HepG2 (cell line): ENCODE measurements around the gene LRRC4C.

Experiments
- BHLHE40 ChIP-seq: IDR thresholded peaks from 2 replicates; pipeline ENCODE4 v1.6.1; 2011; ENCODE audit warnings: low read length, improper control_type of control experiment
- MXI1 ChIP-seq: IDR thresholded peaks from 3 replicates; pipeline ENCODE4 v1.6.1; 2012; ENCODE audit warnings: low read depth, low read length, inconsistent platforms, borderline replicate concordance
- NFYB ChIP-seq: sonication (generic); formaldehyde crosslinking; IDR thresholded peaks from 2 replicates; pipeline ENCODE4 v1.4.0; 2020; ENCODE audit warnings: missing genetic modification reagents
- NR2F1 ChIP-seq, 2 experiments: fragments of 450-650 bp in 1 of 2; formaldehyde crosslinking in 1 of 2; IDR thresholded peaks; 2 replicates each; pipeline versions ENCODE4 v1.5.0 to v1.6.1; 2016 to 2020; ENCODE audit warnings: mild to moderate bottlenecking in 1 of 2, missing compliant biosample characterization in 1 of 2, missing genetic modification reagents in 1 of 2, moderate library complexity in 1 of 2
- POLR2A ChIP-seq, 2 experiments: IDR thresholded peaks; 2 replicates each; pipeline ENCODE4 v1.6.1; 2011; ENCODE audit warnings: low read depth in 2 of 2, low read length in 2 of 2, mild to moderate bottlenecking in 1 of 2, moderate library complexity in 1 of 2; ENCODE audit not compliant: insufficient read depth in 1 of 2
- RBM22 ChIP-seq: fragments of 200-400 bp; formaldehyde crosslinking; optimal IDR thresholded peaks from 2 replicates; pipeline ENCODE3; 2017; ENCODE audit warnings: mild to moderate bottlenecking, low read length, moderate library complexity
- RFXANK ChIP-seq: IDR thresholded peaks from 2 replicates; pipeline ENCODE4 v1.6.1; 2016
- RXRA ChIP-seq: sonication (generic); formaldehyde crosslinking; IDR thresholded peaks from 2 replicates; pipeline ENCODE4 v1.5.1; 2020; ENCODE audit warnings: missing genetic modification reagents
- SMAD3 ChIP-seq: sonication (generic); formaldehyde crosslinking; IDR thresholded peaks from 2 replicates; pipeline ENCODE4 v1.4.0; 2020; ENCODE audit warnings: missing genetic modification reagents
- ZNF329 ChIP-seq: sonication (generic); formaldehyde crosslinking; IDR thresholded peaks from 2 replicates; pipeline ENCODE4 v1.9.0; 2021; ENCODE audit warnings: low read depth, mild to moderate bottlenecking, missing genetic modification reagents
- TF ChIP-seq, protein P1 (sequence below): sonication (generic); formaldehyde crosslinking; IDR thresholded peaks from 2 replicates; pipeline ENCODE4 v1.4.0; 2020; ENCODE audit warnings: missing genetic modification reagents
- TF ChIP-seq, protein P2 (sequence below): sonication (generic); formaldehyde crosslinking; IDR thresholded peaks from 2 replicates; pipeline ENCODE4 v1.8.1; 2023; ENCODE audit warnings: mild to moderate bottlenecking, missing genetic modification reagents
- TF ChIP-seq, protein P3 (sequence below): sonication (generic); formaldehyde crosslinking; IDR thresholded peaks from 2 replicates; pipeline ENCODE4 v1.4.0; 2020; ENCODE audit warnings: missing genetic modification reagents

DNA sequence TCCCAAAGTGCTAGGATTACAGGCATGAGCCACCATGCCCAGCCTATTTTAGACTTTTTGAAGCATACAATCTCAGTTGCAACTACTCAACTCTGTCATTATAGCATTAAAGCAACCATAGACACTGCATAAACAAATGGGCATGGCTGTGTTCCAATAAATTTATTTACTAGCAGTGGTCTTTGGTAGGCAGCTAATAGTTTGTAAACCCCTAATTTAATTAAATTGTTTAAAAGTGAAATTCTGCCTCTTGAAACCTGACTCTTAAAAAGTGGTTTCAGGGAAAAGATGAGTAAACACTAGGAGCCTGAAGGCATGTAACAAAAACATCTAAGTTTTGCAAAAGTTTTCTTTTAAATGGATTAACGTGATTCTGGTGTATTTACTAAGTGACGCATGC lies 1364.5 kb downstream of the LRRC4C start:
- TF ChIP-seq POLR2A (IDR thresholded peaks at IDR 0.05; ENCODE audit: insufficient read depth in 1 of 2, low read depth in 2 of 2, low read length in 2 of 2) (no peak), BHLHE40 (no peak), NFYB (CRISPR knock-in tag) (no peak), RFXANK (no peak), NR2F1 (CRISPR knock-in tag; IDR thresholded peaks at IDR 0.05) (no peak), RBM22 (no peak), MXI1 (no peak), ZNF329 (CRISPR knock-in tag) (no peak), RXRA (CRISPR knock-in tag) (no peak), SMAD3 (CRISPR knock-in tag) (no peak)
- TF ChIP-seq, protein P1, sequence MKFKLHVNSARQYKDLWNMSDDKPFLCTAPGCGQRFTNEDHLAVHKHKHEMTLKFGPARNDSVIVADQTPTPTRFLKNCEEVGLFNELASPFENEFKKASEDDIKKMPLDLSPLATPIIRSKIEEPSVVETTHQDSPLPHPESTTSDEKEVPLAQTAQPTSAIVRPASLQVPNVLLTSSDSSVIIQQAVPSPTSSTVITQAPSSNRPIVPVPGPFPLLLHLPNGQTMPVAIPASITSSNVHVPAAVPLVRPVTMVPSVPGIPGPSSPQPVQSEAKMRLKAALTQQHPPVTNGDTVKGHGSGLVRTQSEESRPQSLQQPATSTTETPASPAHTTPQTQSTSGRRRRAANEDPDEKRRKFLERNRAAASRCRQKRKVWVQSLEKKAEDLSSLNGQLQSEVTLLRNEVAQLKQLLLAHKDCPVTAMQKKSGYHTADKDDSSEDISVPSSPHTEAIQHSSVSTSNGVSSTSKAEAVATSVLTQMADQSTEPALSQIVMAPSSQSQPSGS, result no peak
- TF ChIP-seq, protein P2, sequence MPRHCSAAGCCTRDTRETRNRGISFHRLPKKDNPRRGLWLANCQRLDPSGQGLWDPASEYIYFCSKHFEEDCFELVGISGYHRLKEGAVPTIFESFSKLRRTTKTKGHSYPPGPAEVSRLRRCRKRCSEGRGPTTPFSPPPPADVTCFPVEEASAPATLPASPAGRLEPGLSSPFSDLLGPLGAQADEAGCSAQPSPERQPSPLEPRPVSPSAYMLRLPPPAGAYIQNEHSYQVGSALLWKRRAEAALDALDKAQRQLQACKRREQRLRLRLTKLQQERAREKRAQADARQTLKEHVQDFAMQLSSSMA, result no peak
- TF ChIP-seq, protein P3, sequence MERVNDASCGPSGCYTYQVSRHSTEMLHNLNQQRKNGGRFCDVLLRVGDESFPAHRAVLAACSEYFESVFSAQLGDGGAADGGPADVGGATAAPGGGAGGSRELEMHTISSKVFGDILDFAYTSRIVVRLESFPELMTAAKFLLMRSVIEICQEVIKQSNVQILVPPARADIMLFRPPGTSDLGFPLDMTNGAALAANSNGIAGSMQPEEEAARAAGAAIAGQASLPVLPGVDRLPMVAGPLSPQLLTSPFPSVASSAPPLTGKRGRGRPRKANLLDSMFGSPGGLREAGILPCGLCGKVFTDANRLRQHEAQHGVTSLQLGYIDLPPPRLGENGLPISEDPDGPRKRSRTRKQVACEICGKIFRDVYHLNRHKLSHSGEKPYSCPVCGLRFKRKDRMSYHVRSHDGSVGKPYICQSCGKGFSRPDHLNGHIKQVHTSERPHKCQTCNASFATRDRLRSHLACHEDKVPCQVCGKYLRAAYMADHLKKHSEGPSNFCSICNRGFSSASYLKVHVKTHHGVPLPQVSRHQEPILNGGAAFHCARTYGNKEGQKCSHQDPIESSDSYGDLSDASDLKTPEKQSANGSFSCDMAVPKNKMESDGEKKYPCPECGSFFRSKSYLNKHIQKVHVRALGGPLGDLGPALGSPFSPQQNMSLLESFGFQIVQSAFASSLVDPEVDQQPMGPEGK (CRISPR knock-in tag), result no peak
